ENCODE results near the gene CLIP4. TPM values are rescaled to one million over a fixed set of nuclear protein-coding genes. Genes with fewer than 3 reads are reported as not detected.

The CLIP4 gene
- total RNA-seq, 1 experiment from 2014 or later, result 18.2 TPM

DNA sequence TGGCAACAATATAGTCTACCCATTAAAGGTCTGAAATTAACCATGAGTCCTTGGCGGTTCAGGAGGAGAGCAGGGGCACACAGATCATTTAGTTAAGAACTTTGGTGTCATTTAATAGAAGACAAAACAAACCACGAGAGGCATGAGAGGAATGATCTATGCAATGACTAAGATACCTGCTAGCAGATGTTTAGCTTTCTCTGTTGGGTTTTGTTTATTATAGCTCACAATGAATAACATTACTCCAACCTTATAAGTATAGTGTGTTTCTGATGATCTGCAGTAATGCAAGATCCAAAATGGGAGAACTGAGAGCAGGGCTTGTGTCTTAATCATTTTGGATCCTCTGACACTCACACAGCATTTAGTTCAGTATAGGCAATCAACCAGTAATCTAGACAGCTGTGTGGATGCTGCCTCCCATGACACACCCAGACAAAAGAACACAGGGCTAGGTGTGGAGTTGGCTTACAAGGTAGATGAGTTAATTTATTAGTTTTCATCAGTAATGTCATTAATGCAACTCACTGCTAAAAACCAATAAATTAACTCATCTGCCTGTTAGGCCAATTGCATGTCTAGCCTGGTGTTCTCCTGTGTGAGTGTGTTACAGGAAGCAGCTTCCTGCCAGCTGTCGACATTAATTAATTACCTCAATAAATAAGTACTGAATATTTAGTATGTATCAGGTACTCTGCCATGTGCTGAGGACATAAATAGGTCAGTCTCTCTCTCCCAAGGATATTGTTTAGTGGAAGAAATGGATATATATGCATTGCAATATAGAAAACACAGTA is 92.3 kb downstream of the CLIP4 start:
- ChIA-PET POLR2A (ENCODE audit: low non-redundant PET) (no interaction called here), CTCF (no interaction called here)
- H3K4me1 ChIP-seq (ENCODE audit: insufficient read depth, low read length, poor library complexity, severe bottlenecking), result peaks cover 6% of the 10 kb centered on the region
- intact Hi-C loops (cut with micrococcal nuclease; ENCODE audit: unreplicated experiment), result no loop called here
- H3K36me3 ChIP-seq (ENCODE audit: insufficient read depth, low read length, poor library complexity, severe bottlenecking), result no peaks in the 10 kb centered on the region
- no peaks in the 10 kb centered on the region for H3K9me3 ChIP-seq (ENCODE audit: low read depth, low read length, poor library complexity, severe bottlenecking)
- no peaks in the 10 kb centered on the region for H3K27me3 ChIP-seq (replicated peaks; ENCODE audit: insufficient read depth, low read depth, low read length, poor library complexity)
- no peak overlapping the region for H3K4me3 ChIP-seq (ENCODE audit: low read depth, low read length, poor library complexity, severe bottlenecking)
- no peak for DNase-seq (ENCODE audit: low spot score)
- TF ChIP-seq EZH2 (IDR thresholded peaks at IDR 0.05; ENCODE audit: borderline replicate concordance, low read depth, low read length, poor library complexity, severe bottlenecking), result no peak
- TF ChIP-seq, protein P1, sequence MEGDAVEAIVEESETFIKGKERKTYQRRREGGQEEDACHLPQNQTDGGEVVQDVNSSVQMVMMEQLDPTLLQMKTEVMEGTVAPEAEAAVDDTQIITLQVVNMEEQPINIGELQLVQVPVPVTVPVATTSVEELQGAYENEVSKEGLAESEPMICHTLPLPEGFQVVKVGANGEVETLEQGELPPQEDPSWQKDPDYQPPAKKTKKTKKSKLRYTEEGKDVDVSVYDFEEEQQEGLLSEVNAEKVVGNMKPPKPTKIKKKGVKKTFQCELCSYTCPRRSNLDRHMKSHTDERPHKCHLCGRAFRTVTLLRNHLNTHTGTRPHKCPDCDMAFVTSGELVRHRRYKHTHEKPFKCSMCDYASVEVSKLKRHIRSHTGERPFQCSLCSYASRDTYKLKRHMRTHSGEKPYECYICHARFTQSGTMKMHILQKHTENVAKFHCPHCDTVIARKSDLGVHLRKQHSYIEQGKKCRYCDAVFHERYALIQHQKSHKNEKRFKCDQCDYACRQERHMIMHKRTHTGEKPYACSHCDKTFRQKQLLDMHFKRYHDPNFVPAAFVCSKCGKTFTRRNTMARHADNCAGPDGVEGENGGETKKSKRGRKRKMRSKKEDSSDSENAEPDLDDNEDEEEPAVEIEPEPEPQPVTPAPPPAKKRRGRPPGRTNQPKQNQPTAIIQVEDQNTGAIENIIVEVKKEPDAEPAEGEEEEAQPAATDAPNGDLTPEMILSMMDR (conservative IDR thresholded peaks at IDR 0.05; ENCODE audit: low read depth, low read length), result no peak
- H3K27ac ChIP-seq (ENCODE audit: low read depth, low read length, poor library complexity, severe bottlenecking), result no peak overlapping the region
- BruUV-seq (replicated peaks), result no TSS peak

DNA sequence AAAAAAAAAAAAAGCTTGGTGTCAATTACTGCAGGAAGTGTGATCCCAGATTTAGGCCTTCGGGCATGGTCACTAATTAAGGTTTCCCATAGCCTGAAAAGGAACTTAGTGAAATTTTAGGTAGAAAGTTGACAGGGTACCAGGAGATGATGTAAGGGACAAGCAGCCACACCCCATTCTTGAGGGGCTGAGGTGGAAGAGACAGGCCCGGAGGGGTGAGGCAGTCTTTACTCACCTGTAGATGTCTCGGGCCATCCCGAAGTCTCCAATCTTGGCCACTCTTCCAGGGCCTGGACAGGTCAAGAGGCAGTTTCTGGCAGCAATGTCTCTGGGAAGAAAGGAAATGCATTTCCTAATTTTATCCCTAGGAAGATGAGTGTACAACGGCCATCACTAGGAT is 94.3 kb downstream of the CLIP4 start:
- Histone ChIP-seq H3K27me3 (replicated peaks; ENCODE audit: insufficient read depth, low read depth, low read length, poor library complexity) (no peaks in the 10 kb centered on the region), H3K4me3 (ENCODE audit: low read depth, low read length, poor library complexity, severe bottlenecking) (no peak overlapping the region), H3K9me3 (ENCODE audit: low read depth, low read length, poor library complexity, severe bottlenecking) (no peaks in the 10 kb centered on the region), H3K36me3 (ENCODE audit: insufficient read depth, low read length, poor library complexity, severe bottlenecking) (no peaks in the 10 kb centered on the region), H3K27ac (ENCODE audit: low read depth, low read length, poor library complexity, severe bottlenecking) (no peak overlapping the region), H3K4me1 (ENCODE audit: insufficient read depth, low read length, poor library complexity, severe bottlenecking) (no peaks in the 10 kb centered on the region)
- no peak for TF ChIP-seq EZH2 (IDR thresholded peaks at IDR 0.05; ENCODE audit: borderline replicate concordance, low read depth, low read length, poor library complexity, severe bottlenecking)
- TF ChIP-seq, protein P1 (conservative IDR thresholded peaks at IDR 0.05; ENCODE audit: low read depth, low read length), result no peak
- intact Hi-C loops (cut with micrococcal nuclease; ENCODE audit: unreplicated experiment), result no loop called here
- CTCF ChIA-PET, result no interaction called here
- POLR2A ChIA-PET (ENCODE audit: low non-redundant PET), result no interaction called here
- no peak for DNase-seq (ENCODE audit: low spot score)
- BruUV-seq (replicated peaks), result no TSS peak

DNA sequence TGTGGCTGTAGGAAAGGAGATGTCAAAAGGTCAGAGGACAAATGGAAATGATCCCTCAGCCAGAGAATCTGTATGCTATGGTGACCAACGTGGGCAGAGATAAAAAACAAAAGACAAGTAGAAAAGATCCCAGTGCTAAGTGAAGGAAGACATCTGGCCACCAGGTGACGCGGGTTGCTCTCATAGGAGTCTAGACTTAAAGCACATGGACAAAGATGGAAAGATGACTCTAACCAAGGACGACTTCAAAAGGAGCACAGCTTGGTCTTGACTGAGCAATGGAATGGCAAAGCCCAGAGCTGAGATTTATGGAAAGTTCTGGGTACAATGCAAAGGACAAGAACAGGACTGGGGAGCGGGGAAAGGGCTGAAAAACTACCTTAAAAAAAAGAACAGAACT is 96.8 kb downstream of the CLIP4 start:
- H3K9me3 ChIP-seq (ENCODE audit: low read depth, low read length, poor library complexity, severe bottlenecking), result no peaks in the 10 kb centered on the region
- H3K4me3 ChIP-seq (ENCODE audit: low read depth, low read length, poor library complexity, severe bottlenecking), result no peak overlapping the region
- no peaks in the 10 kb centered on the region for H3K27me3 ChIP-seq (replicated peaks; ENCODE audit: insufficient read depth, low read depth, low read length, poor library complexity)
- CTCF ChIA-PET, result no interaction called here
- H3K36me3 ChIP-seq (ENCODE audit: insufficient read depth, low read length, poor library complexity, severe bottlenecking), result no peaks in the 10 kb centered on the region
- no peaks in the 10 kb centered on the region for H3K4me1 ChIP-seq (ENCODE audit: insufficient read depth, low read length, poor library complexity, severe bottlenecking)
- no TSS peak for BruUV-seq (replicated peaks)
- DNase-seq (ENCODE audit: low spot score), result no peak
- POLR2A ChIA-PET (ENCODE audit: low non-redundant PET), result no interaction called here
- H3K27ac ChIP-seq (ENCODE audit: low read depth, low read length, poor library complexity, severe bottlenecking), result no peak overlapping the region
- no peak for TF ChIP-seq EZH2 (IDR thresholded peaks at IDR 0.05; ENCODE audit: borderline replicate concordance, low read depth, low read length, poor library complexity, severe bottlenecking)
- TF ChIP-seq, protein P1 (conservative IDR thresholded peaks at IDR 0.05; ENCODE audit: low read depth, low read length), result no peak
- intact Hi-C loops (cut with micrococcal nuclease; ENCODE audit: unreplicated experiment), result no loop called here
